HG03565 (cell line): ENCODE results near the gene DNMT3L.
"Not testable (repeated sequence)": the region's sequence is repeated elsewhere in the genome, so short reads cannot be mapped to it uniquely, and the experiment has no call there.

Experiments used
- ATAC-seq: cut with Tn5 transposase; IDR thresholded peaks from one replicate; pipeline ENCODE4 v1.9.1; 2021; ENCODE audit warnings: mild to moderate bottlenecking, moderate library complexity; ENCODE audit not compliant: unreplicated experiment

DNMT3L gene

DNA sequence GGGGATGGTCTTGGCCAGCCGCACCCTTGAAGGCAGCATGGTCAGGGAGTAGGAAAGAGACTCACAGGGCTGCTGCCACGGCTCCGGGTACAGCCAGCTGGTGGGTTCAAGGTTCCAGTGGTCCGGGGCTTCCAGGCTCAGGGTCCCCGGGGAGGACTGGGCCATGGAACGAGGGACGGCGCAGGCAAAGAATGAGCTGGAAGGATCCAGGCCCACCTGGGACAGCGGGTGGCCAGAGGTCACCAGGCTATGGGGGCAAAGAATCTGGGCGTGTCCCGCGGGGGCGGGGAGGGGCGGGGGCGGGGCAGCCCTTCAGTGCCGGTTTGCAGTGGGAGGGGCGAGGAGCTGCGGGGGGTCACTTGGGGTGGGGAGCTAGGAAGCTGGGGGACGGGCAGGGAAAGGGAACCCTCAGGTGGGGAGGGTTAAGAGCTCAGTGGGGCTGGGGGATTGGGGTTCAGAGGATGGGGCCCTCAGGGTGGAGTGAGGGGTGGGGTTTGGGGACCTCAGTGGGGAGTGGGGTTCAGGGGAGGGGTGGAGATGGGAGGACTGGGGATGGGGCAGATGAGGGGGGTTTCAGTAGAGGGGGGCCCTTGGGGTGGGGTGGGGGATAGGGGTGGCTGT lies at the start of gene DNMT3L:
Gene DNMT3L, minus strand, starts transcription at position 223 of the 621 bp plus-strand sequence. CDS start 638 bp downstream, outside the sequence.
- no peak for ATAC-seq

DNA sequence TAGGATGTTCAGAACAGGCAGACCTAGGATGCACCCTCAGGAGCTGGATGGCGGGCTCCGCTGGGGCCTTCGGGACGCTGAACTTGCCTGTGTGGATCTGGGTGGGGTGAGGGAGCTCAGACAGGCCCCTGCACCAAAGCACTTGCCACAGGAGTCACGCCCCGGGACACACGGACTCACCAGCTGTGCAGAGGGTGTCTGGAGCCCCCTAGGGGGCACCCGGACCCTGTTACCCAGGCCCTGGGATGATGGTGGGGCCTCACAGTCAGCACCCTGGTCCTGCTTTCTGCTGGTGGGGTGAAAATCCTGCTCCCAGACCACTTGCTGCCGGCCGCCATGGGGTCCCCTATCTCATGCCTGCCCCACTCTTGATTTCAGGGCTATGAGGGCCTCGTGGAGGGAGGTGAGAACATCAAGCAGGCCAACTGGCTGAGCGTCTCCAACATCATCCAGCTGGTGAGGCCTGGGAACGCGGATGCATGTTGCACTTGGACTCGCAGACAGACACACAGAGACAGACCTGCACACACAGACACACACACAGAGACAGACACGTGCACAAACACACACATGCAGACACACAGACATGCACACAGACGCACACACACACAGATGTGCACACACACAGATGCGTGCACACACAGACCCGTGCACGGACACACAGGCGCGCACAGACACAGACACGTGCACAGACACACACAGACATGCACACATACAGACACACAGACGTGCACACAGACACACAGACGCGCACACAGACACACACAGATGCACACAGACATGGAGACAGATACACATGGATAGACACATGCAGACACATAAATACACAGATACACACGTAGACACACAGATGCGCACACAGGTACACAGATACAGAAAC lies 49.2 kb upstream of the DNMT3L start:
- no peak for ATAC-seq

DNA sequence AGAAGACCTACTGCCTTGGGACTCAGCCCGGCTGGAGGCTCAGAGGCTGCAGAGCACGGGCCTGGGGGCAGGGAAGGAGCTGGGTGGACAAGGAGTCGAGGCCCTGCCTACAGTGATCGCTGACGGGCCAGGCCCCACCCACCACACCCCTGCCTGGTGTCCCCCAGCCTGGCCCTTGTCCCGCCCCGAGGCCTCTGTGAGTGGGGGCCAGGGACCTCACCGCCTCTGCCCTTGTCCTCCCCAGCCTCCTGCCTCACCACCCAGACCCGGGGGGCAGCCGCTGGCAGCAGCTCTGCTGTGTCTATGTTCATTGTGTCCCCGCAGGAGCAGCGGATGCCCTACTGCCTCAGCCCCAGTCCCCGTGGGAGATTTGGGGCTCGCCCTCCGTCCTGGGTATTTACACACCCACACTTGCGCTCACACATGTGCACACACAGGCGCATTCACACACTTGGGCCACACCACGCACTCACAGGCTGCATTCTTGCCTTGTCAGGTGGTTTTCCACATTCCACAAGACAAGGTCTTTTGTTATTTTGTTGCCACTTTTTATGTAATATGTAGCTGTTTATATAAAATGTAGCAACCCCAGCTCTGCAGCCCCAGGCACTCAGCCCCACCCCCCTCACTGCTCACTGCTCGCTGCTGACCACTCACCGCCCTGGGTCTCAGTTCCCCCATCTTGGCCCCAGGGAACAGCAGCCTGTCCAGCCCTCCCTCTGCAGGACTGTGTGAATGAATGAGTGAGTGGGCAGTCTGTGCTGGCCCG lies 45.4 kb upstream of the DNMT3L start:
- no peak for ATAC-seq

DNA sequence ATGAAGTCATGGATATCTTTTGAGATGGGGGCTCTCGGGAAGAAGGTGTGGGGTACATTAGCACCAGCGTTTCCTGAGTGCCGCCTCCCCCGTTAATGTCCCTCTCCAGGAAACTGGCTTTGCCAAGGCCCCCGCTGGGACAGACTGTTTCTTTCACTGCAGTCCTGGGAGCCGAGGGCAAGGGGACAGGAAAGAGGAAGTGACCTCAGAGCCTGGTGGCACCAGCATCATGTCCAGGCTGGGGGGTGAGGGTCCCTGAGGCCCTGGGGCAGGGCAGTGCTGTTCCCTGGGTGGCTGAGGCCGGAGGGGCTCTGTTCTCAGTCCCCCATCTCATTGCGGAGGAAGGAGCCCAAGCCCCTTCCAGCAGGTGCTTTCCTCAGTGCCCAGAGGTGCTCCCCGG lies 44.0 kb upstream of the DNMT3L start:
- no peak for ATAC-seq

DNA sequence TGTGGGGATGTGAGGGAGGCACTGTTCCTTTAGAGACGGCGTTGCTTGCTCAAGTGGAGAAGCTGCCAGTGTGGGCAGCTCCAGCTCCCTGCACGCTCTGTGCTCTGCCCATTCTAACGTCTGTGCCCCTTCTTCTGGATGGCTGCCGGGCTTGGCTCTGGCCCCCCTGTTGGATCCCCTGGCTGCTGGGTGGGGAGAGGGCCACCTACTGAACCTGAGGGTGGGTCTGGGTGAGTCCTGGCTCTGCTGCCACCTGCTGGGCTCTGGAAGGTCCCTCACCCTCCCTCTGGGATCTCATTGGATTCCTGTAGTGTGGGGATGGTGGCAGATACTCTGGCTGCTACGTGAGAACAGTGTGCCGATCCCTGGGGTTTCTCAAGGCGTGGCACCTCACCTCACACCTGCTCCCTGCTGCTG lies 43.2 kb upstream of the DNMT3L start:
- no peak for ATAC-seq

DNA sequence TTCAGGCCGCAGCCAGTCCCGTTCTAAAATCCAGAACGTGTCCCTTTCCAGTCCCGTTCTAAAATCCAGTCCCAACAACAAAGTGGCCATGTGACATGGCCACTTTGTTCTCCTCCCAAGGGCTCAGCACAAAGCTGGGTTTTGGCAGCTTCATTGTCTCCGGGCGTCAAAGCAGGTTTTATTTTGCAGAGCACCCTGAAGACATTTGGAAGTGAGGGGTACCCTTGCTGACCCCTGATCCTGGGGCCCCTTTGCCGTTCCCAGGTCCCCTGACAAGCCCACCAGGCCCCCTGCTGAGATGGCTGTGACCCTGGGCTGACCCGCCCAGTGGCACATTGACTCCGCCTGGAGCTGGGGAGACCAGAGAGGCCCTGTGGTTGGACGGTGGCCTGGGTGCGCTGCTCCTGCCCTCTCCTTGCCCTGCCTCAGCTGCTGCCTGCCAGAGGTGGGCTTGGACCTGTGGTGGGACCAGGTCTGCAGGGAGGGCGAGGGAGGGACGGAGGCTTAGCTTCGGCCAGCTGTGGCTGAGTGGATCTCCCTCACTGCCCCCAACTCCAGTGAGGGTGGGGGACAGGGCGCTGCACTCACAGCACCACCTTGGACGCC lies 42.4 kb upstream of the DNMT3L start:
- no peak for ATAC-seq

DNA sequence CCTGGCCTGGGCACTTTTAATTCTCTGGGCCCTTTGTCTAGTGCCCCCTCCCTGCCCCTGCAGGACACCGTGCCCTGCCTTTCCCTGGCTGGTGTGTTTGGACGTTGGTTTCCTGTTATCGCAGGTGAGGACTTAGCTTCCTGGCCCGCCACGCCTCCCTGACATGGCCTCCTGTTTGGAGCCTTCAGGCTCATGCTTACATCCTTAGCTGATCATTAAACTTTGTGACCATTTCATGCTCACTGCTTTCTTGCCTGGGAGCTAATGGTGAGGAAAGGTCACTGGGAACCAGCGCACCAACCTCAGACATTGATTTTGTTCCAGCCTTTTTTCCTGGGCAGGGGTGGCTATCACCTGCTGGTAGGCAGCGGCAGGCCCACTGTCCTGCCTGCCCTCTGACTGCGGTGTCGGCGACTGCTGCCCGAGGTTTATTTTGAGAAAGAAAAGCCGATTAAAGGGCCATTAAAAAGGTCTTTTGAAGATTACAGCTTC lies 41.8 kb upstream of the DNMT3L start:
- no peak for ATAC-seq

DNA sequence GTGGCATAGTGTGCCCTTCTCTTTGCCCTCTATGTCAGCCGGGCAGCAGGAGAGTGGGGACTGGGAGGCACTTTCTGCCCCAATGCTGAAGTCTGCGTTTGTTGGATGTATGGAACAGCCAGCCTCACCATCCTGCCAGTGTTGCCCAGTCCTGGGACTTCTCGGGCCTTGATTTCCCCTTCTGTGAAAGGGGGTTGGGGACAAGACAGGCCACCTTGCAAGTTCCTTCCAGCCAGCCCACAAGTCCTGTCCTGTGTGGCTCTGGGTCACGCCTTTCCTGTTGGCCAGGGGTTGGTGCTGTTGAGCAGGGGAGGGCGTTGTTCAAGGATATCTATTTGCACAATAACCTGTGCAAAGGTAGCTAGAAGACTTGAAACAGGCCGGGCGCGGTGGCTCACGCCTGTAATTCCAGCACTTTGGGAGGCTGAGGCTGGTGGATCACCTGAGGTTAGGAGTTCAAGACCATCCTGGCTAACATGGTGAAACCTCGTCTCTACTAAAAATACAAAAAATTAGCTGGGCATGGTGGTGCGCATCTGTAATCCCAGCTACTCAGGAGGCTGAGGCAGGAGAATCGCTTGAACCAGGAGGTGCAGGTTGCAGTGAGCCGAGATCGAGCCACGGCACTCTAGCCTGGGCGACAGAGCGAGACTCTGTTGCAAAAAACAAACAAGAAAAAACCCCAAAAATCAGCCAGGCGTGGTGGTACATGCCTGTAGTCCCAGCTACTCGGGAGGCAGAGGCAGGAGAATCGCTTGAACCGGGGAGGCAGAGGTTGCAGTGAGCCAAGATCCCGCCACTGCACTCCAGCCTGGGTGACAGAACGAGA lies 41.1 kb upstream of the DNMT3L start:
- not testable (repeated sequence) for ATAC-seq

DNA sequence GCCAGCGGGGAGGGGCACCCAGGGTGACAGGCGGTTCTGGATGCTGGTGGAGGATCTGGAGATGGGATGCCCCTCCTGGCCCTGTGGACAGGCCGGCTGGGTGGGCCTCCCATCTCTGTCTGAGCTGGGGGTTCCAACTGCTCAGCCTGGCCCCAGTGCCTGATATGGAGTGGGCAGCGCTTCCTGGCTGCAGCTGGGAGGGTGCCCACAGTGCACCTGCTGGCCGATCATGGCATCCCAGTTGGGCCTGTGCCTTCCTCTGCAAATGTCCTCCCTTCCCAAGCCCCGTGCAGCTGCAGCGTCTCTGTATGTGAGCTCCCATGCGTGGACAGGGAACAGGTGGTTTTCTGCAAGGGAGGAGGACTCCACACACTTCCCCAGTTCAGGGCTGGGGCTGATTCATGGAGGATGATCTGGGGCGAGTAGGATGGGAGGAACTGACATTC lies 40.3 kb upstream of the DNMT3L start:
- no peak for ATAC-seq

DNA sequence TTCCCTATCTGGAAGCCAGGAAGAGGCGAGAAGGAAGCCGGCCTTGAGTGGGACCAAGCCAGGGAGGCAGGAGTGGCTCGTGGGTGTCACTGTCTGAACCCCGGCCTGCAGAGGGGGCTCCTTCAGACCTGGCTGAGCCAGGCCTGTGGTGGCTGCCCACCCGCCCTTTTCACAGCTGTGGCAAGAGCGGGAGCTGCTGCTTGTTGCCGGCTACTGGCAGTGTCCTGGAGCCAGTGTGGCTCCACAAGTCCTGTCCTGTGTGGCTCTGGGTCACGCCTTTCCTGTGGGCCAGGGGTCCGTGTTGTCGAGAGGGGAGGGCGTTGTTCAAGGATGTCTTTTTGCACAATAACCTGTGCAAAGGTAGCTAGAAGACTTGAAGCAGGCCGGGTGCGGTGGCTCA lies 39.4 kb upstream of the DNMT3L start:
- no peak for ATAC-seq

DNA sequence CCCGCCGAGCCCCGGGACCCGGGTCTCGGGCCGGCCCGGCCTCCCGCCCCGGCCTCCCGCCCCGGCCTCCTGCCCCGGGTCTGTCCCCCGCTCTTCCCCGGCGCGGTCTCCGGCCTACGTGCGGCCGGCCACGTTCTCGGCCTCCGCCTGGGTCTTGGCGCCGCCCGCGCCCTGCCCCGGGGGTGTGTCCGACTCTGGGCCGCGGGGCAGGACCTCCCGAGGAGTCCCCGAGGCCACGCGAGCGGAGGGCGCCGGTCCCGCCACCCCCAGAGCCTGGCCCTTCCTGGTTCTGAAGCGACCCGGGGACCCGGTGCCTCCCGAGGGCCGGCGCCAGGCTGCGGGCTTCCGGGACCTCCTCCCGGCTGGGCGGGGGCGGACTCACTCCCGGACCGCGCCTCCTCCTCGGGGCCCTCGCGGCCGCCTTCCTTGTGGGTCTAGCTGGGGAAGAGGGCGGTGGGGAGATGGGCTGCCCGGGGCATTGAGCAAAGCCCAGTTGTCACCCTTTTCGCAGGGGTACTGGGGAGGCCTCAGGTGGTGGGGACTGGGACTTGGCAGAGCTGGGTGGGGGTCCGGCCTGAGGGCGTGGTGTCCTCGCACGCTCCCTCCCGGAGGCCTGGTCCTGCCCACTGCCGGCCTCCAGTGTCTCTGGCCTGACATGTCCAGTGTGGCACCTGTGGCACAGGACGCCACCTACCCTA lies 38.7 kb upstream of the DNMT3L start:
- peak; percentile 9 for ATAC-seq

DNA sequence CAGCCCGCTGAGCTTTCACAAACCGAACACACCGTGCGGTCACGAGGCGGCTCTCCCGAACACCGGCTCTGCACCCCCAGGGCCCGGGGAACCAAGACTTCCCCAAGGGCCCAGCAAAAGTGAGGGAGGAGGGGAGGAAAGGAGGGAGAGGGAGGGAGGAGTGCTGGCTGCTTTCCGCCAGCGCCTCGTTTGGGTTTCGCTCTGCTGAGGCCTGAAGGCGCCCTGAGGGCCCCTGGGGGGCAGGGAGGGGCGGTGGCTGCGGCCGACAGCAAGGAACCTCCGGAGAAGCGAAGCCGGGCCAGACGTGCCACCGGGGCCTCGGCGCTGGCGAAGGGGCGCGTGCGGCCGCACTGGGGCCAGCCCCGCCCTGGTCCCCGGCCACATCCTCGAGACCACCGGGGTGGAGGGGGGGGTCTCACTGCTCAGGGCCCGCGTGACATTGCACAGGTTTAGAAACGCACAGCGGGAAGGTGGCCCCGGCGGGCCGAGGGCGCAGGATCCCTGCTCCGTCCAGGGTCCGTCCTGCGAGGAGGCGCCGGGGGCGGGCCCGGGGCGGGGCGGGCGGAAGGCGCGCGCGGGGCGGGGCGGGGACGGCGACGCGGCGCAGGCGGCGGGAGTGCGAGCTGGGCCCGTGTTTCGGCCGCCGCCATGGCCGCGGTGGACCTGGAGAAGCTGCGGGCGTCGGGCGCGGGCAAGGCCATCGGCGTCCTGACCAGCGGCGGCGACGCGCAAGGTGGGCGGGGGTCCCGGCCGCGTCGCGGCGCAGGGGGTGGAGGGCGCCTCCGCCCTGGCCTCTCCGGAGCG lies 38.0 kb upstream of the DNMT3L start, which contains the start of gene PFKL:
Gene PFKL, plus strand, starts transcription at position 596 of the 804 bp plus-strand sequence. Its CDS starts 53 bp downstream, at position 649.
- peak; percentile 39 for ATAC-seq

DNA sequence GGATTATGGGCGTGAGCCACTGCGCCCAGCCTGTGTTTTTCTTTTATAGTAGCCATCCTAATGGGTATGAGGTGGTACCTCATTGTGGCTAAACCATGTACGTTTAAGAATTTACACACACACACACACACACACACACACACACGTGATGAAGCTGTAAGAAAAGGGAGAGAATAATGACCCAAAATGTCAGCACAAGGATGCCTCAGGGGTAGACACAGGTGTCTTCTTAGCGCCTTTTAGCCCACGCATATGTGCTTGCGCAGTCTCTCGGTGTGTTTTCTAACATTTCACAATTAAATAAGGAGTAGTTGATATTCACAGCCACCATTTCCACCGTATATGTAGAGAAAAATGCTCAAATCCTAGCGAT lies 37.4 kb upstream of the DNMT3L start:
- no peak for ATAC-seq

DNA sequence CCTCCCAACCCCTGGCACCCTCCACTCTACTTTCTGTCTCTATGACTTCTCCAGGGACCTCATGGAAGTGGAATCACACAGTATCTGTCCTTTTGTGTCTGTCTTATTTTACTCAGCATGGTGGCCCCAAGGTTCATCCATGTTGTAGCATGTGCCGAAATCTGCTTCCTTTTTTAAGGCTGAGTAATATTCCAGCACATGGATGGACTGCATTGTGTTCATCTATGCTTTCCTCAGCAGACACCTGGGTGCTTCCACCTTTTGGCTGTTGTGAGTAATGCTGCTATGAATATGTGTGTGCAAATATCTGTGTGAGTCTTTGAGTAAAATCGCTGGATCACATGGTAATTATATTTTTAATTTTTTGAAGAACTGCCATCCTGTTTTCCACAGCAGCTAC lies 36.6 kb upstream of the DNMT3L start:
- ATAC-seq = no peak

DNA sequence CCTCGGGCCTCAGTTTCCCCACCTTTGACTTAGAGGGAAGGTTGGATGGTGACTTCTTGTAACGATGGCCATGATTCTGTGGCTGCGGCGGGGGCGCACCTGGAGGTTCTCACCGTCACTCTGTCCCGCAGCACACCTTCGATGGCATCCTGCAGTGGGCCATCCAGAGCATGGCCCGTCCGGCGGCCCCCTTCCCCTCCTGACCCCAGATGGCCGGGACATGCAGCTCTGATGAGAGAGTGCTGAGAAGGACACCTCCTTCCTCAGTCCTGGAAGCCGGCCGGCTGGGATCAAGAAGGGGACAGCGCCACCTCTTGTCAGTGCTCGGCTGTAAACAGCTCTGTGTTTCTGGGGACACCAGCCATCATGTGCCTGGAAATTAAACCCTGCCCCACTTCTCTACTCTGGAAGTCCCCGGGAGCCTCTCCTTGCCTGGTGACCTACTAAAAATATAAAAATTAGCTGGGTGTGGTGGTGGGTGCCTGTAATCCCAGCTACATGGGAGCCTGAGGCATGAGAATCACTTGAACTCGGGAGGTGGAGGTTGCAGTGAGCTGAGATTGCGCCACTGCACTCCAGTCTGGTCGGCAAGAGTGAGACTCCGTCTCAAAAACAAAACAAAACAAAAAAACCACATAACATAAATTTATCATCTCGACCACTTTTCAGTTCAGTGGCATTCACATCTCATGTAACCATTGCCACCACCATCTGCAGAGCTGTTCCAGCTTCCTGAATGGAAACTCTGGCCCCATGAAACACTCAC lies 36.0 kb upstream of the DNMT3L start:
- no peak for ATAC-seq

DNA sequence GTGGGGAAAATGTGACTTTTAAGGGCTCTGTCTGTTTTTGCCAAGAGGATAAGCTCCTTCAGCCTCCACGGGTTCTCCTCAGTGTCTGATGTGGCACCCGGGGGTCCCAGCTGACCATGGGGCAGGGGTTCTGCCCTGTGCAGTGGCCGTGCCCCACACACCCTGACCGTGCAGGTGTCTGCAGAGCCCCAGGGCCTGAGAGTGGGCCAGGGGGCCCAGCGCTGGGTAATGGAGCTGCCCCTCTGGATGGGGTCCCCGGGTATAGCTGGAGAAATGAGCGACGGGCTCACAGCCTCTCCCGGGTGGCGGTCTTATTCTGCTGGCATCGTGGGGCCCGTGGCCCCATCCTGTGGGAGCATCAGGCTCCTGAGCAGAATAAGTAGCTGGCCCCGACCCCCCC lies 35.2 kb upstream of the DNMT3L start:
- ATAC-seq = no peak

DNA sequence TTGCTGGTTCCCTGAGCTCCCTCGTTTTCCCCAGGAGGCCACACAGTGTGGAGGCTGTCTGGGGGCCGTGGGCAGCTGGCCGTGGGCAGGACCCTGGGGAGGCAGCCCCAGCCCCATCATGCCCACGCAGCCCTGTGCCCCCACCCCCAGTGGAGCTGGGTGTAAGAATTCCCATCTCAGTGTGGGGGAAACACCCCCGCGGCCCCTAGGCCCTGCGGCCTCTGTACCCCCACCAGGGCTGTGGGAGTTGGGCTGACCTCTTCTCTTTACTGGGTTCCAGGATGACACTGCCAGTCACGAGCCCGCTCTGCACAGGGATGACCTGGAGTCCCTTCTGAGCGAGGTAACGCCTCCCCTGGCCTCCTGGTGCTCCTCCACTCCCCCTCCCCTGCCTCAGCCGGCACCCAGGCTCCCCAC lies 34.4 kb upstream of the DNMT3L start:
- ATAC-seq = no peak

DNA sequence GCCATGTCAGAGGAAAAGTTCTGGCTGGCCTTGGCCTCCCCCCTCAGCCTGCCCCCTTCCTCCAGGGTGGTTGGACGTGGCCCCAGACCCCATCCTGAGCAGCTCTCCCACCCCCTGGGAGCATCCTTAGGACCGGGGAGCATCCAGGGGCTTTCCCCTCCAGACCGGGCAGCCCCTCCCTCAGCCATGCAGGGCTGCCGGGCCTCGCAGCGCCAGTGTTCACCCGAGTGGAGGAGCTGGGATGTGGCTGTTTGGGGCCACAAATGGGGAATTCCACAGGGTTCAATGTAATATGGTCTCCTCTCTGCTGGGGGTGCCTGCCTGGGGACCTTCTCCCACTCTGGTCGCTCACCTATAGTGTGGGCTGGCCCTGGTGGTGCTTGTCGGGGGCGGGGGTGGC lies 33.9 kb upstream of the DNMT3L start:
- no peak for ATAC-seq
